NT2/D1 (cell line): Measurements from ENCODE around the gene RIT2.

Source experiments
- YY1 ChIP-seq: IDR thresholded peaks from 2 replicates; pipeline ENCODE4 v1.6.1; 2011; ENCODE audit not compliant: insufficient read length, insufficient read depth
- ZNF274 ChIP-seq: IDR thresholded peaks from 2 replicates; pipeline ENCODE4 v1.6.1; 2011; ENCODE audit warnings: mild to moderate bottlenecking, low read depth, low read length

GRCh38 chr18:43122955-43123354 lies 7.5 kb upstream of the RIT2 start:
- no peak for TF ChIP-seq ZNF274
- TF ChIP-seq YY1 = no peak
